BE2C (cell line): Measurements from ENCODE around the gene ZC3H4.
"Not testable (repeated sequence)": the region's sequence is repeated elsewhere in the genome, so short reads cannot be mapped to it uniquely, and the experiment has no call there.

Experiments
- DNase-seq: peaks from one replicate; pipeline ENCODE4 v3.0.0-alpha.2; 2020
- H3K27me3 ChIP-seq: fragments of 250-450 bp; sonication (Bioruptor Pico); 2 replicates; pipeline ENCODE4 v1.5.1; 2020; ENCODE audit warnings: mild to moderate bottlenecking
- H3K36me3 ChIP-seq: fragments of 250-450 bp; sonication (Bioruptor Pico); 2 replicates; pipeline ENCODE4 v1.5.1; 2020; ENCODE audit warnings: mild to moderate bottlenecking
- H3K4me1 ChIP-seq: fragments of 250-450 bp; sonication (Bioruptor Pico); 2 replicates; pipeline ENCODE4 v1.5.1; 2020
- H3K4me3 ChIP-seq: 2 replicates; pipeline ENCODE4 v1.5.1; 2011; ENCODE audit warnings: low read depth, low read length
- H3K9me3 ChIP-seq: fragments of 250-450 bp; sonication (Bioruptor Pico); 2 replicates; pipeline ENCODE4 v1.5.1; 2020
- CTCF ChIP-seq: IDR thresholded peaks from 2 replicates; pipeline ENCODE4 v1.5.1; 2012; ENCODE audit warnings: mild to moderate bottlenecking, low read depth, low read length

ZC3H4 gene

GRCh38 chr19:47106821-47107201 lies 6.8 kb downstream of the ZC3H4 start:
- H3K4me3 ChIP-seq, result no peak overlapping the region; the same call in 1 of the 2 replicates
- peaks cover 27% of the 10 kb centered on the region for H3K36me3 ChIP-seq
- no peaks in the 10 kb centered on the region for H3K9me3 ChIP-seq
- H3K27me3 ChIP-seq, result no peaks in the 10 kb centered on the region
- DNase-seq, result no peak
- TF ChIP-seq CTCF, result no peak
- peaks cover 25% of the 10 kb centered on the region for H3K4me1 ChIP-seq

GRCh38 chr19:47105874-47106273 lies 7.7 kb downstream of the ZC3H4 start:
- no peak for DNase-seq
- Histone ChIP-seq H3K36me3 (peaks cover 27% of the 10 kb centered on the region), H3K4me1 (peaks cover 25% of the 10 kb centered on the region), H3K27me3 (no peaks in the 10 kb centered on the region), H3K4me3 (no peak overlapping the region), H3K9me3 (no peaks in the 10 kb centered on the region)
- no peak for TF ChIP-seq CTCF

GRCh38 chr19:47104680-47105079 lies 8.9 kb downstream of the ZC3H4 start:
- no peak for TF ChIP-seq CTCF
- Histone ChIP-seq H3K4me3 (no peak overlapping the region), H3K27me3 (no peaks in the 10 kb centered on the region), H3K4me1 (peaks cover 23% of the 10 kb centered on the region), H3K36me3 (peaks cover 22% of the 10 kb centered on the region), H3K9me3 (no peaks in the 10 kb centered on the region)
- DNase-seq, result no peak

- no peak for DNase-seq
- Histone ChIP-seq H3K36me3 (peaks cover 21% of the 10 kb centered on the region), H3K4me1 (peaks cover 17% of the 10 kb centered on the region), H3K27me3 (no peaks in the 10 kb centered on the region), H3K9me3 (no peaks in the 10 kb centered on the region), H3K4me3 (no peak overlapping the region)
- no peak for TF ChIP-seq CTCF
Observed at GRCh38 chr19:47102346-47103060, 11.1 kb downstream of the ZC3H4 start.

GRCh38 chr19:47101116-47101515 lies 12.5 kb downstream of the ZC3H4 start:
- not testable (repeated sequence) for H3K9me3 ChIP-seq, H3K4me3 ChIP-seq, H3K27me3 ChIP-seq, DNase-seq
- H3K4me1 ChIP-seq, result peaks cover 15% of the 10 kb centered on the region
- peaks cover 26% of the 10 kb centered on the region for H3K36me3 ChIP-seq

GRCh38 chr19:47100290-47100689 lies 13.3 kb downstream of the ZC3H4 start:
- H3K4me1 ChIP-seq, result peaks cover 13% of the 10 kb centered on the region
- no peaks in the 10 kb centered on the region for H3K9me3 ChIP-seq
- H3K27me3 ChIP-seq, result no peaks in the 10 kb centered on the region
- H3K4me3 ChIP-seq, result no peak overlapping the region
- H3K36me3 ChIP-seq, result peaks cover 24% of the 10 kb centered on the region
- no peak for TF ChIP-seq CTCF
- DNase-seq, result no peak
